ENCODE measurements around the gene LRRN2. TPM values are rescaled to one million over a fixed set of nuclear protein-coding genes. Genes with fewer than 3 reads are reported as not detected.

Gene LRRN2
- total and polyA plus RNA-seq, 2 donors (not counting 1 experiment from before 2014, with no cell fraction given): not detected

DNA sequence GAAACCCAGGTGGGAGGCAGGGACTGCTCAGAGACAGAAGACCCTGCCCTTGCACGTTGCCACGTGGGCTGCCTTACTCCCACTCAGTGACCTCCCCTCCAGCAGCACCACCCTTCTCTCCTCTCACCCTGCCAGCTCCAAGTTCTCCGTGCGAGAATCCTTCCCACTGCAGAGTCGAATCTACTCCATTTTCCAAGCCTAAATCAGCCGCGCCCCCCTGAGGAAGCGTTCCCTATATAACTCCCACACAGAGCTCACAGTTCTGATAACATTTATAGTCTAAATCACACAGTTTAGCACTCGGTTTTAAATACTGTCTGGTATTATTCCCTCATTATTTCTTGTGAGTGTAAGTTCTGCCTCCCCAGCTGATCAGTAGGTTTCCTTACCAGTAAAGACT is 7.7 kb downstream of the LRRN2 start:
- no peak for TF ChIP-seq EZH2 (IDR thresholded peaks at IDR 0.05; ENCODE audit: low read length, missing control alignments)
- TF ChIP-seq, protein P1, sequence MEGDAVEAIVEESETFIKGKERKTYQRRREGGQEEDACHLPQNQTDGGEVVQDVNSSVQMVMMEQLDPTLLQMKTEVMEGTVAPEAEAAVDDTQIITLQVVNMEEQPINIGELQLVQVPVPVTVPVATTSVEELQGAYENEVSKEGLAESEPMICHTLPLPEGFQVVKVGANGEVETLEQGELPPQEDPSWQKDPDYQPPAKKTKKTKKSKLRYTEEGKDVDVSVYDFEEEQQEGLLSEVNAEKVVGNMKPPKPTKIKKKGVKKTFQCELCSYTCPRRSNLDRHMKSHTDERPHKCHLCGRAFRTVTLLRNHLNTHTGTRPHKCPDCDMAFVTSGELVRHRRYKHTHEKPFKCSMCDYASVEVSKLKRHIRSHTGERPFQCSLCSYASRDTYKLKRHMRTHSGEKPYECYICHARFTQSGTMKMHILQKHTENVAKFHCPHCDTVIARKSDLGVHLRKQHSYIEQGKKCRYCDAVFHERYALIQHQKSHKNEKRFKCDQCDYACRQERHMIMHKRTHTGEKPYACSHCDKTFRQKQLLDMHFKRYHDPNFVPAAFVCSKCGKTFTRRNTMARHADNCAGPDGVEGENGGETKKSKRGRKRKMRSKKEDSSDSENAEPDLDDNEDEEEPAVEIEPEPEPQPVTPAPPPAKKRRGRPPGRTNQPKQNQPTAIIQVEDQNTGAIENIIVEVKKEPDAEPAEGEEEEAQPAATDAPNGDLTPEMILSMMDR (conservative IDR thresholded peaks at IDR 0.05 in 1 of 2, IDR thresholded peaks at IDR 0.05 in 1 of 2; ENCODE audit: low read depth in 1 of 2, low read length in 2 of 2): no peak
- no peak for DNase-seq (ENCODE audit: low read depth in 2 of 2)
- no peak overlapping the region for H3K27ac ChIP-seq (ENCODE audit: insufficient read depth, low read length)
- H2AFZ ChIP-seq (ENCODE audit: low read length): no peak overlapping the region
- no peaks in the 10 kb centered on the region for H3K36me3 ChIP-seq (ENCODE audit: control insufficient read depth, insufficient read depth, low read length)
- no peak overlapping the region for H3K4me2 ChIP-seq (ENCODE audit: extremely low read depth, insufficient read depth, low read length)
- H3K79me2 ChIP-seq (ENCODE audit: control insufficient read depth, insufficient read depth, low read length): no peaks in the 10 kb centered on the region
- no peaks in the 10 kb centered on the region for H3K9me3 ChIP-seq (ENCODE audit: control insufficient read depth, insufficient read depth, low read depth, low read length)
- H3K27me3 ChIP-seq (ENCODE audit: control insufficient read depth, insufficient read depth, low read length): peaks cover 20% of the 10 kb centered on the region
- no peaks in the 10 kb centered on the region for H4K20me1 ChIP-seq (ENCODE audit: control insufficient read depth, extremely low read depth, insufficient read depth, low read length)
- H3K4me1 ChIP-seq (ENCODE audit: control insufficient read depth, extremely low read depth, insufficient read depth, low read length): no peaks in the 10 kb centered on the region
- H3K9ac ChIP-seq (ENCODE audit: insufficient read depth, low read length): no peak overlapping the region
- no peak overlapping the region for H3K4me3 ChIP-seq (replicated peaks in 1 of 4; ENCODE audit: control extremely low read depth in 1 of 4, insufficient read depth in 1 of 4, low read depth in 3 of 4, low read length in 4 of 4)

DNA sequence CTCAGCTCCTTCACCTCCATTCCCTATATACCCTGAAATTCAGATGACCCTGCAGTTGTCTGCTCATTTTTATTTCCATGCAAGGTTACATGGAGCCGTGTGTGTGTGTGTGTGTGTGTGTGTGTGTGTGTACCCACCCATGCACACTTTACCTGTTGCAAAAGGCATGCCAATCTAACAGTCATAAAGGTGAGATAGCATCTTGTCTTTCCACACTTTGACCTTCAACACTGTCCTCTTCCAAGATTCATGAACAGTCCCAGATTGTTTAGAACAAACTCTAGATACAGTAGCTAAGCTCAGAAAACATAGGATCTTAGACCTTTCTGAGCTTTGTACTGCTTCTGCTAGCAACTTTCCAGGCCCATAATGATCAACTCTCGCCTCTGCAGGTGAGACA is 9.5 kb downstream of the LRRN2 start:
- peaks cover 14% of the 10 kb centered on the region for H3K27me3 ChIP-seq (ENCODE audit: control insufficient read depth, insufficient read depth, low read length)
- H3K4me2 ChIP-seq (ENCODE audit: extremely low read depth, insufficient read depth, low read length): no peak overlapping the region
- TF ChIP-seq EZH2 (IDR thresholded peaks at IDR 0.05; ENCODE audit: low read length, missing control alignments): no peak
- TF ChIP-seq, protein P1 (conservative IDR thresholded peaks at IDR 0.05 in 1 of 2, IDR thresholded peaks at IDR 0.05 in 1 of 2; ENCODE audit: low read depth in 1 of 2, low read length in 2 of 2): no peak
- H3K9me3 ChIP-seq (ENCODE audit: control insufficient read depth, insufficient read depth, low read depth, low read length): no peaks in the 10 kb centered on the region
- no peaks in the 10 kb centered on the region for H4K20me1 ChIP-seq (ENCODE audit: control insufficient read depth, extremely low read depth, insufficient read depth, low read length)
- H2AFZ ChIP-seq (ENCODE audit: low read length): no peak overlapping the region
- H3K9ac ChIP-seq (ENCODE audit: insufficient read depth, low read length): no peak overlapping the region
- no peak for DNase-seq (ENCODE audit: low read depth in 2 of 2)
- peaks cover under 1% of the 10 kb centered on the region for H3K4me1 ChIP-seq (ENCODE audit: control insufficient read depth, extremely low read depth, insufficient read depth, low read length)
- H3K79me2 ChIP-seq (ENCODE audit: control insufficient read depth, insufficient read depth, low read length): no peaks in the 10 kb centered on the region
- no peaks in the 10 kb centered on the region for H3K36me3 ChIP-seq (ENCODE audit: control insufficient read depth, insufficient read depth, low read length)
- H3K27ac ChIP-seq (ENCODE audit: insufficient read depth, low read length): no peak overlapping the region
- no peak overlapping the region for H3K4me3 ChIP-seq (replicated peaks in 1 of 4; ENCODE audit: control extremely low read depth in 1 of 4, insufficient read depth in 1 of 4, low read depth in 3 of 4, low read length in 4 of 4)

DNA sequence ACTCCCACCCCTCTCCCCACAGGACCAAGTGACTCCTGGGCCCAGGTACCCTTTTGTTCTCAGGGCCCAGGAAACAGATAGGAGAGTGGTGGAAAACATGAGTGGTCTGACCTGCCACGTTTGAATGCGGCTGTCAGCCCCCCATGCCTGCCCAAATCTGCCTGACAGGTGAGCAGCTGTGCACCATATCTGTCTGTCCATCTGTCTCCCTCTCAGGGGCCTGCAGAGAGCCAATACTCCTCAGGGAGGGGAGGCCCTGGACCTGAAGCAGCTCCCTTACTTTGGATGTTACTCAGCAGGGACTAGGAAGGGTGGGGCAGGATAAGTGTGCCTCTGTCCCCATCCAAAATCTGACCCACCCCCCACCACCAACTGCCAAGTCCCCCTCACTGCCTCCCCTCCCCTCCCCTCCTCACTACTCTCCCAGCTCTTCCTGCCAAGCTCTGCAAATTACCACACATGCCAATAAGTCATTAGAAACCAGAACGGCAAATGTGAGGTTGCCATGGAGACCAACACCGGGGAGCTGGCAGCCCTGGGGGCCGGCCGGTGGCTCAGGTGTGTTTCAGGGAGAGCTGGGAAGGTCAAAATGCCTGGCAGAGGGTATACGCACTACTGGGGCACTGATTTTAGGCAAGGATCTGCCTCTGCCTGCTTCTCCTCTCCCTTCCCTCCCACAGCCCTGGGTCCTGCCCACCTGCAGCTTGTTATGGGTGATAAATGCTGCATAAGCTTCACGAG is 11.5 kb downstream of the LRRN2 start:
- Histone ChIP-seq H3K9me3 (ENCODE audit: control insufficient read depth, insufficient read depth, low read depth, low read length) (no peaks in the 10 kb centered on the region), H3K4me2 (ENCODE audit: extremely low read depth, insufficient read depth, low read length) (no peak overlapping the region), H3K79me2 (ENCODE audit: control insufficient read depth, insufficient read depth, low read length) (no peaks in the 10 kb centered on the region), H3K4me1 (ENCODE audit: control insufficient read depth, extremely low read depth, insufficient read depth, low read length) (peaks cover 7% of the 10 kb centered on the region), H3K9ac (ENCODE audit: insufficient read depth, low read length) (no peak overlapping the region), H2AFZ (ENCODE audit: low read length) (no peak overlapping the region), H4K20me1 (ENCODE audit: control insufficient read depth, extremely low read depth, insufficient read depth, low read length) (no peaks in the 10 kb centered on the region), H3K36me3 (ENCODE audit: control insufficient read depth, insufficient read depth, low read length) (no peaks in the 10 kb centered on the region), H3K27ac (ENCODE audit: insufficient read depth, low read length) (no peak overlapping the region), H3K27me3 (ENCODE audit: control insufficient read depth, insufficient read depth, low read length) (peaks cover 10% of the 10 kb centered on the region), H3K4me3 (replicated peaks in 1 of 4; ENCODE audit: control extremely low read depth in 1 of 4, insufficient read depth in 1 of 4, low read depth in 3 of 4, low read length in 4 of 4) (no peak overlapping the region)
- no peak for DNase-seq (ENCODE audit: low read depth in 2 of 2)
- TF ChIP-seq, protein P1 (conservative IDR thresholded peaks at IDR 0.05 in 1 of 2, IDR thresholded peaks at IDR 0.05 in 1 of 2; ENCODE audit: low read depth in 1 of 2, low read length in 2 of 2): no peak
- TF ChIP-seq EZH2 (IDR thresholded peaks at IDR 0.05; ENCODE audit: low read length, missing control alignments): no peak
